PFSK-1 (cell line): Measurements from ENCODE around the gene KEAP1.

Source experiments
- POLR2AphosphoS5 ChIP-seq: IDR thresholded peaks from 2 replicates; pipeline ENCODE4 v1.6.1; 2012; ENCODE audit warnings: low read depth, mild to moderate bottlenecking, control low read depth, low read length, moderate library complexity
- REST ChIP-seq, 2 experiments: IDR thresholded peaks; 2 replicates each; pipeline versions ENCODE4 v1.6.1 to v1.8.0; 2011 to 2012; ENCODE audit warnings: low read depth in 2 of 2, low read length in 2 of 2, control low read depth in 1 of 2, inconsistent platforms in 1 of 2, mild to moderate bottlenecking in 1 of 2, moderate library complexity in 1 of 2; ENCODE audit not compliant: insufficient read depth in 1 of 2
- SIN3A ChIP-seq: IDR thresholded peaks from 2 replicates; pipeline ENCODE4 v1.6.1; 2012; ENCODE audit warnings: mild to moderate bottlenecking, low read length, moderate library complexity, borderline replicate concordance; ENCODE audit not compliant: insufficient read depth
- TAF1 ChIP-seq: IDR thresholded peaks from 2 replicates; pipeline ENCODE4 v1.6.1; 2012; ENCODE audit warnings: low read length, control low read depth, borderline replicate concordance; ENCODE audit not compliant: insufficient read depth

DNA sequence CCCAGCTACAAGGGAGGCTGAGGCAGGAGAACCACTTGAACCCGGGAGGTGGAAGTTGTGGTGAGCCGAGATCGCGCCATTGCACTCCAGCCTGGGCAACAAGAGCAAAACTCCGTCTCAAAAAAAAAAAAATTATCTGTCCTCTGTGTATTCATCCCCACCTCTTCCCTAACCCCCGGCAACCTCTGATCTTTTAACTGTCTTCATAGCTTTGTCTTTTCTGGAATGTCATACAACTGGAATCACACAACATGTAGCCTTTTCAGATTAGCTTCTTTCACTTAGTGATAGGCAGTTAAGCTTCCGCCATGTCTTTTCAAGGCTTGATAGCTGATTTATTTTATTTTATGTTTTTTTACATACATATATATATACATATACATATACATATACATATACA lies 22.5 kb upstream of the KEAP1 start:
- TF ChIP-seq TAF1 = no peak
- no peak for TF ChIP-seq POLR2AphosphoS5
- TF ChIP-seq REST (IDR thresholded peaks at IDR 0.05; ENCODE audit: insufficient read depth in 1 of 2, low read depth in 2 of 2, low read length in 2 of 2) = no peak
- no peak for TF ChIP-seq SIN3A
